Ishikawa (cell line): ENCODE measurements around the gene MCF2L.

Experiments used
- CEBPB ChIP-seq: IDR thresholded peaks from 2 replicates; pipeline ENCODE4 v1.6.1; 2012
- CREB1 ChIP-seq: IDR thresholded peaks from 2 replicates; pipeline ENCODE4 v1.6.1; 2012; ENCODE audit warnings: low read depth
- EGR1 ChIP-seq: IDR thresholded peaks from 2 replicates; pipeline ENCODE4 v1.6.1; 2012
- EP300 ChIP-seq: IDR thresholded peaks from 2 replicates; pipeline ENCODE4 v1.6.1; 2012; ENCODE audit warnings: borderline replicate concordance
- FOXM1 ChIP-seq: IDR thresholded peaks from 2 replicates; pipeline ENCODE4 v1.6.1; 2012; ENCODE audit warnings: low read depth, borderline replicate concordance
- NFIC ChIP-seq: IDR thresholded peaks from 2 replicates; pipeline ENCODE4 v1.6.1; 2012
- RAD21 ChIP-seq: IDR thresholded peaks from 2 replicates; pipeline ENCODE4 v1.6.1; 2012; ENCODE audit warnings: low read depth
- TAF1 ChIP-seq: IDR thresholded peaks from 2 replicates; pipeline ENCODE4 v1.6.1; 2012; ENCODE audit warnings: low read depth, mild to moderate bottlenecking
- TCF12 ChIP-seq: IDR thresholded peaks from 2 replicates; pipeline ENCODE4 v1.6.1; 2012; ENCODE audit warnings: low read depth
- TEAD4 ChIP-seq: IDR thresholded peaks from 2 replicates; pipeline ENCODE4 v1.6.1; 2012
- YY1 ChIP-seq: IDR thresholded peaks from 2 replicates; pipeline ENCODE4 v1.6.1; 2012; ENCODE audit warnings: low read depth
- ZBTB7A ChIP-seq: IDR thresholded peaks from 2 replicates; pipeline ENCODE4 v1.6.1; 2012; ENCODE audit warnings: low read depth
- TF ChIP-seq, protein P1 (sequence below): IDR thresholded peaks from 2 replicates; pipeline ENCODE4 v1.6.1; 2012; ENCODE audit warnings: low read depth, mild to moderate bottlenecking
- TF ChIP-seq, protein P2 (sequence below): IDR thresholded peaks from 2 replicates; pipeline ENCODE4 v1.6.1; 2012
- TF ChIP-seq, protein P3 (sequence below): IDR thresholded peaks from 2 replicates; pipeline ENCODE4 v1.6.1; 2012

The MCF2L gene

DNA sequence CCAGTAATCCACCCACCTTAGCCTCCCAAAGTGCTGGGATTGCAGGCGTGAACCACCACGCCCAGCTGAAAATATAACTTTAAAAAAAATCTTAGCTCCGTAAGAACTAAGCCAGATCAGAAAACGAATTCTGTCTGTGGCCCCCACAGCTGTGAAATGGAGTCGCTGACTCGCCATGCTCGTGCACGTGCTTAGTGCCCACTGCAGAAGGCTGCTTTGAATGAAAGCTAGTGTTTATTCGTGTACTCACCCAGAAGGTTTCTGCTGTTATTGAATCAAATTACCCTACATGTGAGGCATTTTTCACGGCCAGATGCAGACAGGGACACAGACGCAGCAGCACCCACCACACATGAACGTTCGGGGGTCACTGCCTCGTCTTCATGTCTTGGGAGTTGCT, 74.9 kb downstream of the MCF2L start:
- TF ChIP-seq, protein P1, sequence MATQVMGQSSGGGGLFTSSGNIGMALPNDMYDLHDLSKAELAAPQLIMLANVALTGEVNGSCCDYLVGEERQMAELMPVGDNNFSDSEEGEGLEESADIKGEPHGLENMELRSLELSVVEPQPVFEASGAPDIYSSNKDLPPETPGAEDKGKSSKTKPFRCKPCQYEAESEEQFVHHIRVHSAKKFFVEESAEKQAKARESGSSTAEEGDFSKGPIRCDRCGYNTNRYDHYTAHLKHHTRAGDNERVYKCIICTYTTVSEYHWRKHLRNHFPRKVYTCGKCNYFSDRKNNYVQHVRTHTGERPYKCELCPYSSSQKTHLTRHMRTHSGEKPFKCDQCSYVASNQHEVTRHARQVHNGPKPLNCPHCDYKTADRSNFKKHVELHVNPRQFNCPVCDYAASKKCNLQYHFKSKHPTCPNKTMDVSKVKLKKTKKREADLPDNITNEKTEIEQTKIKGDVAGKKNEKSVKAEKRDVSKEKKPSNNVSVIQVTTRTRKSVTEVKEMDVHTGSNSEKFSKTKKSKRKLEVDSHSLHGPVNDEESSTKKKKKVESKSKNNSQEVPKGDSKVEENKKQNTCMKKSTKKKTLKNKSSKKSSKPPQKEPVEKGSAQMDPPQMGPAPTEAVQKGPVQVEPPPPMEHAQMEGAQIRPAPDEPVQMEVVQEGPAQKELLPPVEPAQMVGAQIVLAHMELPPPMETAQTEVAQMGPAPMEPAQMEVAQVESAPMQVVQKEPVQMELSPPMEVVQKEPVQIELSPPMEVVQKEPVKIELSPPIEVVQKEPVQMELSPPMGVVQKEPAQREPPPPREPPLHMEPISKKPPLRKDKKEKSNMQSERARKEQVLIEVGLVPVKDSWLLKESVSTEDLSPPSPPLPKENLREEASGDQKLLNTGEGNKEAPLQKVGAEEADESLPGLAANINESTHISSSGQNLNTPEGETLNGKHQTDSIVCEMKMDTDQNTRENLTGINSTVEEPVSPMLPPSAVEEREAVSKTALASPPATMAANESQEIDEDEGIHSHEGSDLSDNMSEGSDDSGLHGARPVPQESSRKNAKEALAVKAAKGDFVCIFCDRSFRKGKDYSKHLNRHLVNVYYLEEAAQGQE, result no peak
- TF ChIP-seq TAF1, result no peak
- no peak for TF ChIP-seq RAD21
- TF ChIP-seq CREB1, result no peak
- TF ChIP-seq ZBTB7A, result no peak
- no peak for TF ChIP-seq TEAD4
- TF ChIP-seq EP300, result no peak
- TF ChIP-seq, protein P2, sequence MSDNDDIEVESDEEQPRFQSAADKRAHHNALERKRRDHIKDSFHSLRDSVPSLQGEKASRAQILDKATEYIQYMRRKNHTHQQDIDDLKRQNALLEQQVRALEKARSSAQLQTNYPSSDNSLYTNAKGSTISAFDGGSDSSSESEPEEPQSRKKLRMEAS, result no peak
- TF ChIP-seq CEBPB, result no peak
- no peak for TF ChIP-seq FOXM1
- TF ChIP-seq, protein P3, sequence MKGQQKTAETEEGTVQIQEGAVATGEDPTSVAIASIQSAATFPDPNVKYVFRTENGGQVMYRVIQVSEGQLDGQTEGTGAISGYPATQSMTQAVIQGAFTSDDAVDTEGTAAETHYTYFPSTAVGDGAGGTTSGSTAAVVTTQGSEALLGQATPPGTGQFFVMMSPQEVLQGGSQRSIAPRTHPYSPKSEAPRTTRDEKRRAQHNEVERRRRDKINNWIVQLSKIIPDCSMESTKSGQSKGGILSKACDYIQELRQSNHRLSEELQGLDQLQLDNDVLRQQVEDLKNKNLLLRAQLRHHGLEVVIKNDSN, result no peak
- TF ChIP-seq EGR1, result no peak
- TF ChIP-seq YY1, result no peak
- no peak for TF ChIP-seq TCF12
- no peak for TF ChIP-seq NFIC

DNA sequence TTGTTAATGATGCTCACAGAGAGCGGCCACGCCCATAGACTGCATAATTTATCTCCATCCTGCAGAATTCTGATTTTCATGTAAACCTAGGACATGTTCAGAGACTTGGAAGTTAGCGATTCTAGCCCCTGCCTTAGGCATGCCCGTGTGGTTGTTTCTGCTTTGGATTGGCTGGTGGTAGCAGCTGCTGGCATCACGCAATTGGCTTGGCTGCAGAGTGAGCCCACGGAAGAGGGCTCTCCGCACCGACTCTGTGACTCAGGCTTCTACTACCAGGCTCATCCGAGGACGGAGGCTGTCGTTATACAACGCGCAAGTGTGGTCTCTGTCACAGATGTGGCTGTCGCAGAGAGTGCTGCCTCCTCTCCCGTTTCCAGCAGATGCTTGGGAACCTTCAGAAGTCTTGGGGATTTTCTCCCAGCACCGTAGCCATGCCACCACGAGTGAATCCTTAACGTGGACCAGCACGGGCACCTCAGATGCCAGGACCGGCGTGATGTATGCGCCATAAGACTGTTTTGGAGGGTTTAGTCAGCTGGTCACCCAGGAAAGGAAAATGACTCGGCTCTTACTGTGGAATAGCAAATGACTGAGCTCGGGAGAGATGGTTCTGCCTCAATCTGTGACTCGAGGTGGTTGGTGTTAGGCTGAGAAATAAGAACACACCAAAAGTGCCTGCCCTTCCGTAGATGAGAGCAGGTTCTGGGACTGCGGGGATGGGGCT, 75.5 kb downstream of the MCF2L start:
- TF ChIP-seq ZBTB7A (no peak), CREB1 (no peak), TCF12 (no peak), TEAD4 (no peak), EGR1 (no peak)
- TF ChIP-seq, protein P1, result no peak
- TF ChIP-seq, protein P2, result no peak

DNA sequence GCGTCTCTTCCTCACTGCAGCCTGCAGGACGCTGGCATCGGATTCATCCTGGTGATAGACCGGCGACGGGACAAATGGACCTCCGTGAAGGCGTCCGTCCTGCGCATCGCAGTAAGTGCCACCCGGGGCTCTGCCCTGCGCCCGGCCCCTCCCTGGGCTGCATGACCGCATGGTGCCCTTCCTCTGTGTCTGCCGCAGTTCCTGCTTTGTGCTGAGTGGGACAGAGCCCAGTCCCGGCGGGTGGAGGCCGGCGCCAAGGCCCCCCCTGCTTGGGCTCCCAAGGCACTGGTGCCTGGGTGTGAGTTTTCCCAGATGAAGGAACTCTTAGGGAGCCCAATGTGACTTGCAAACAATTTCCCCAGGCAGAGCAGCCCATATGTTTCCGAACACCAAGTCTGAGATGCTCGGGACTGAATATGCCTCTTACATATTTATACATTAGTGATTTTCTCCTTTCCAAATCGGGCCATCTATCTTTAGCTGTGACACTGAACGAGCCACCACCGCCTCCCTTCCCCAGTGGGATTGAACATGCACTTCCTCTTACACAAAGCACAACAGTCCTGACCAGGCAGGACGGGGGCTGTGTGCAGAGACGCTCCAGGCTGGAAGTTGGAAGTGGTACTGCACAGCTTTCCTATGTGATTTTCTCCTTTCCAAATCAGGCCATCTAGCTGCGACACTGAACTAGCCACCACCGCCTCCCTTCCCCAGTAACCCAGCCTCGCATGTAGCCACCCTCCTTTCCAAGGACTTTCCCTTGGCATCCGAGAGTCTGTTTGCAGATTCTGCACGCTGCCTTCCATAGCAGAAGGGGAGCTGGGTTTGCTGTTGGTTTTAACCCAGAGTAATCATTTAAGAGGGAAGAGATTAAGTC, 76.5 kb downstream of the MCF2L start:
- TF ChIP-seq CEBPB, result no peak
- no peak for TF ChIP-seq FOXM1
- no peak for TF ChIP-seq TCF12
- TF ChIP-seq, protein P3, result no peak
- no peak for TF ChIP-seq TAF1
- TF ChIP-seq ZBTB7A, result no peak
- no peak for TF ChIP-seq NFIC
- TF ChIP-seq, protein P2, result no peak
- TF ChIP-seq, protein P1, result no peak
- TF ChIP-seq YY1, result no peak
- TF ChIP-seq TEAD4, result no peak
- no peak for TF ChIP-seq RAD21
